Measurements from ENCODE around the gene CTNNA2. TPM values are rescaled to one million over a fixed set of nuclear protein-coding genes. Genes with fewer than 3 reads are reported as not detected.
"Not testable (repeated sequence)": the region's sequence is repeated elsewhere in the genome, so short reads cannot be mapped to it uniquely, and the experiment has no call there.

Gene CTNNA2
- total RNA-seq, 2 donors from 2014 or later = not detected

- Mint-ChIP-seq H3K9me3 (peaks cover 5% of the 10 kb centered on the region), H3K4me1 (no peaks in the 10 kb centered on the region), H3K4me3 (no peak overlapping the region), H3K36me3 (ENCODE audit: low read depth) (no peaks in the 10 kb centered on the region), H3K27me3 (peaks cover 8% of the 10 kb centered on the region), H3K27ac (no peak overlapping the region)
- ATAC-seq (replicated peaks) = no peak
Observed at GRCh38 chr2:80078290-80079036, 565.6 kb downstream of the CTNNA2 start.

GRCh38 chr2:80080957-80081356 is 568.1 kb downstream of the CTNNA2 start:
- H3K4me3 Mint-ChIP-seq = no peak overlapping the region
- peaks cover 9% of the 10 kb centered on the region for H3K9me3 Mint-ChIP-seq
- no peaks in the 10 kb centered on the region for H3K36me3 Mint-ChIP-seq (ENCODE audit: low read depth)
- no peak for ATAC-seq (replicated peaks)
- no peaks in the 10 kb centered on the region for H3K4me1 Mint-ChIP-seq
- no peak overlapping the region for H3K27ac Mint-ChIP-seq
- peaks cover 11% of the 10 kb centered on the region for H3K27me3 Mint-ChIP-seq

- ATAC-seq (replicated peaks) = no peak
- no peak overlapping the region for H3K27ac Mint-ChIP-seq
- peaks cover 3% of the 10 kb centered on the region for H3K27me3 Mint-ChIP-seq
- H3K4me3 Mint-ChIP-seq = no peak overlapping the region
- H3K4me1 Mint-ChIP-seq = no peaks in the 10 kb centered on the region
- H3K9me3 Mint-ChIP-seq = peaks cover 7% of the 10 kb centered on the region
- H3K36me3 Mint-ChIP-seq (ENCODE audit: low read depth) = no peaks in the 10 kb centered on the region
Observed at GRCh38 chr2:80086831-80087230, 574.0 kb downstream of the CTNNA2 start.

- H3K4me1 Mint-ChIP-seq = no peaks in the 10 kb centered on the region
- H3K27ac Mint-ChIP-seq = no peak overlapping the region
- no peaks in the 10 kb centered on the region for H3K36me3 Mint-ChIP-seq (ENCODE audit: low read depth)
- no peak overlapping the region for H3K4me3 Mint-ChIP-seq
- no peak for ATAC-seq (replicated peaks)
- H3K27me3 Mint-ChIP-seq = no peaks in the 10 kb centered on the region
- peaks cover 3% of the 10 kb centered on the region for H3K9me3 Mint-ChIP-seq
Observed at GRCh38 chr2:80091237-80091636, 578.4 kb downstream of the CTNNA2 start.

- H3K27me3 Mint-ChIP-seq = no peaks in the 10 kb centered on the region
- H3K9me3 Mint-ChIP-seq = peaks cover 6% of the 10 kb centered on the region
- H3K4me3 Mint-ChIP-seq = no peak overlapping the region
- no peaks in the 10 kb centered on the region for H3K4me1 Mint-ChIP-seq
- no peak for ATAC-seq (replicated peaks)
- no peak overlapping the region for H3K27ac Mint-ChIP-seq
- no peaks in the 10 kb centered on the region for H3K36me3 Mint-ChIP-seq (ENCODE audit: low read depth)
Observed at GRCh38 chr2:80092474-80092873, 579.6 kb downstream of the CTNNA2 start.

GRCh38 chr2:80098503-80098902 is 585.7 kb downstream of the CTNNA2 start:
- not testable (repeated sequence) for ATAC-seq (replicated peaks); H3K4me3 Mint-ChIP-seq; H3K27me3 Mint-ChIP-seq; H3K27ac Mint-ChIP-seq; H3K9me3 Mint-ChIP-seq; H3K36me3 Mint-ChIP-seq (ENCODE audit: low read depth); H3K4me1 Mint-ChIP-seq

GRCh38 chr2:80102026-80102425 is 589.2 kb downstream of the CTNNA2 start:
- Mint-ChIP-seq H3K4me1 (no peaks in the 10 kb centered on the region), H3K36me3 (ENCODE audit: low read depth) (no peaks in the 10 kb centered on the region), H3K4me3 (no peak overlapping the region), H3K9me3 (peaks cover 2% of the 10 kb centered on the region), H3K27me3 (no peaks in the 10 kb centered on the region), H3K27ac (no peak overlapping the region)
- ATAC-seq (replicated peaks) = no peak

- no peak overlapping the region for H3K27ac Mint-ChIP-seq
Observed at GRCh38 chr2:80105015-80105640, 592.3 kb downstream of the CTNNA2 start.

GRCh38 chr2:80111185-80111584 is 598.3 kb downstream of the CTNNA2 start:
- no peaks in the 10 kb centered on the region for H3K27me3 Mint-ChIP-seq
- H3K4me1 Mint-ChIP-seq = no peaks in the 10 kb centered on the region
- H3K9me3 Mint-ChIP-seq = peaks cover 10% of the 10 kb centered on the region
- no peak for ATAC-seq (replicated peaks)
- no peaks in the 10 kb centered on the region for H3K36me3 Mint-ChIP-seq (ENCODE audit: low read depth)
- no peak overlapping the region for H3K4me3 Mint-ChIP-seq
- H3K27ac Mint-ChIP-seq = no peak overlapping the region

More at GRCh38 chr2:80105015-80105640, 592.3 kb downstream of the CTNNA2 start:
- Mint-ChIP-seq H3K4me1 (no peaks in the 10 kb centered on the region), H3K36me3 (ENCODE audit: low read depth) (no peaks in the 10 kb centered on the region), H3K27me3 (no peaks in the 10 kb centered on the region), H3K4me3 (no peak overlapping the region), H3K9me3 (peaks cover 7% of the 10 kb centered on the region)
- ATAC-seq (replicated peaks) = no peak

- ATAC-seq (replicated peaks) = no peak
- peaks cover 3% of the 10 kb centered on the region for H3K9me3 Mint-ChIP-seq
- no peak overlapping the region for H3K4me3 Mint-ChIP-seq
- no peaks in the 10 kb centered on the region for H3K4me1 Mint-ChIP-seq
- no peak overlapping the region for H3K27ac Mint-ChIP-seq
- no peaks in the 10 kb centered on the region for H3K36me3 Mint-ChIP-seq (ENCODE audit: low read depth)
- no peaks in the 10 kb centered on the region for H3K27me3 Mint-ChIP-seq
Observed at GRCh38 chr2:80112790-80113189, 599.9 kb downstream of the CTNNA2 start.

GRCh38 chr2:80113399-80113798 is 600.5 kb downstream of the CTNNA2 start:
- Mint-ChIP-seq H3K27me3 (no peaks in the 10 kb centered on the region), H3K36me3 (ENCODE audit: low read depth) (no peaks in the 10 kb centered on the region), H3K4me1 (no peaks in the 10 kb centered on the region), H3K9me3 (peaks cover 3% of the 10 kb centered on the region), H3K27ac (no peak overlapping the region), H3K4me3 (no peak overlapping the region)
- no peak for ATAC-seq (replicated peaks)

- Mint-ChIP-seq H3K4me1 (no peaks in the 10 kb centered on the region), H3K4me3 (no peak overlapping the region), H3K27ac (no peak overlapping the region), H3K27me3 (no peaks in the 10 kb centered on the region), H3K36me3 (ENCODE audit: low read depth) (no peaks in the 10 kb centered on the region), H3K9me3 (peaks cover 7% of the 10 kb centered on the region)
- ATAC-seq (replicated peaks) = no peak
Observed at GRCh38 chr2:80114812-80115211, 602.0 kb downstream of the CTNNA2 start.

- no peak for ATAC-seq (replicated peaks)
- H3K27me3 Mint-ChIP-seq = no peaks in the 10 kb centered on the region
- H3K27ac Mint-ChIP-seq = no peak overlapping the region
- H3K4me3 Mint-ChIP-seq = no peak overlapping the region
- no peaks in the 10 kb centered on the region for H3K4me1 Mint-ChIP-seq
- peaks cover 7% of the 10 kb centered on the region for H3K9me3 Mint-ChIP-seq
- H3K36me3 Mint-ChIP-seq (ENCODE audit: low read depth) = no peaks in the 10 kb centered on the region
Observed at GRCh38 chr2:80117401-80117800, 604.5 kb downstream of the CTNNA2 start.

- Mint-ChIP-seq H3K27ac (no peak overlapping the region), H3K9me3 (peaks cover 4% of the 10 kb centered on the region), H3K4me1 (no peaks in the 10 kb centered on the region), H3K27me3 (no peaks in the 10 kb centered on the region), H3K36me3 (ENCODE audit: low read depth) (no peaks in the 10 kb centered on the region), H3K4me3 (no peak overlapping the region)
- ATAC-seq (replicated peaks) = no peak
Observed at GRCh38 chr2:80120866-80121265, 608.0 kb downstream of the CTNNA2 start.

- Mint-ChIP-seq H3K4me3 (no peak overlapping the region), H3K9me3 (peaks cover 12% of the 10 kb centered on the region), H3K27ac (no peak overlapping the region), H3K27me3 (no peaks in the 10 kb centered on the region), H3K36me3 (ENCODE audit: low read depth) (no peaks in the 10 kb centered on the region), H3K4me1 (no peaks in the 10 kb centered on the region)
- no peak for ATAC-seq (replicated peaks)
Observed at GRCh38 chr2:80122675-80123074, 609.8 kb downstream of the CTNNA2 start.

Data from activated T-helper 17 cell treated with anti-CD3 and anti-CD28 coated beads, Interleukin-2, amount 50 U/mL, for 72 hours (primary cell).